K562 (cell line): ENCODE measurements around the gene CTDNEP1. TPM values are rescaled to one million over a fixed set of nuclear protein-coding genes. Genes with fewer than 3 reads are reported as not detected.

Experiments
- ATF4 ChIP-seq: fragments of 450-650 bp; formaldehyde crosslinking; IDR thresholded peaks from 2 replicates; pipeline ENCODE4 v1.4.0; 2022; ENCODE audit warnings: mild to moderate bottlenecking, moderate library complexity
- CCAR2 ChIP-seq: fragments of 200-400 bp; formaldehyde crosslinking; IDR thresholded peaks from 2 replicates; pipeline ENCODE4 v1.6.1; 2017; ENCODE audit warnings: mild to moderate bottlenecking, low read depth, low read length
- EWSR1 ChIP-seq: fragments of 450-650 bp; IDR thresholded peaks from 2 replicates; pipeline ENCODE4 v1.6.1; 2018; ENCODE audit warnings: borderline replicate concordance, mild to moderate bottlenecking, low read depth, moderate library complexity; ENCODE audit not compliant: partially characterized antibody
- HCFC1 ChIP-seq: IDR thresholded peaks from 2 replicates; pipeline ENCODE4 v1.6.1; 2012; ENCODE audit warnings: low read depth, low read length, improper control_type of control experiment
- HDAC2 ChIP-seq: fragments of 450-650 bp; IDR thresholded peaks from 2 replicates; pipeline ENCODE4 v1.6.1; 2016; ENCODE audit warnings: mild to moderate bottlenecking
- HMG20B ChIP-seq: fragments of 250-450 bp; sonication (Bioruptor Pico); IDR thresholded peaks from 2 replicates; pipeline ENCODE4 v1.5.0; 2021; ENCODE audit warnings: mild to moderate bottlenecking
- NFXL1 ChIP-seq: fragments of 450-650 bp; formaldehyde crosslinking; IDR thresholded peaks from 2 replicates; pipeline ENCODE4 v1.4.0; 2021; ENCODE audit warnings: mild to moderate bottlenecking
- NR2F6 ChIP-seq: fragments of 450-650 bp; formaldehyde crosslinking; IDR thresholded peaks from 2 replicates; pipeline ENCODE4 v1.4.0; 2020; ENCODE audit warnings: mild to moderate bottlenecking
- RNF219 ChIP-seq: fragments of 250-450 bp; sonication (Bioruptor Pico); IDR thresholded peaks from 2 replicates; pipeline ENCODE4 v1.5.0; 2022; ENCODE audit warnings: mild to moderate bottlenecking
- ZBTB1 ChIP-seq: sonication (generic); formaldehyde crosslinking; IDR thresholded peaks from 2 replicates; pipeline ENCODE4 v1.8.1; 2023; ENCODE audit warnings: missing genetic modification reagents, low read depth, mild to moderate bottlenecking, borderline replicate concordance
- ZNF253 ChIP-seq: fragments of 250-450 bp; sonication (Bioruptor Pico); conservative IDR thresholded peaks from 2 replicates; pipeline ENCODE4 v1.6.1; 2021; ENCODE audit warnings: mild to moderate bottlenecking
- ZNF518B ChIP-seq: fragments of 250-450 bp; sonication (Bioruptor Pico); IDR thresholded peaks from 2 replicates; pipeline ENCODE4 v1.5.0; 2021; ENCODE audit warnings: mild to moderate bottlenecking, moderate library complexity
- ZNF75A ChIP-seq: fragments of 450-650 bp; formaldehyde crosslinking; IDR thresholded peaks from 2 replicates; pipeline ENCODE4 v1.4.0; 2020; ENCODE audit warnings: mild to moderate bottlenecking
- ZNF780A ChIP-seq: fragments of 250-450 bp; sonication (Bioruptor Pico); IDR thresholded peaks from 2 replicates; pipeline ENCODE4 v1.5.0; 2021; ENCODE audit warnings: mild to moderate bottlenecking
- polyA plus RNA-seq, 8 experiments: library from polyadenylated mRNA; depleted of rRNA in 4 of 8; stranded (reverse) in 5 of 8; unstranded in 3 of 8; fragments of >200 nt; fragmentation: Nextera tagmentation in 2 of 8; fragmentation: Illumina TruSeq in 1 of 8; extraction: Ambion mirVana in 2 of 8; extraction: Trizol in 1 of 8; gene quantifications; 2 replicates each; pipeline versions ENCODE4 v1.2.1 to v1.2.3, GENCODE V29; 2011 to 2014; ENCODE audit warnings: inconsistent platforms in 1 of 8, missing spikeins in 1 of 8
- total RNA-seq, 7 experiments: library from RNA; depleted of rRNA in 6 of 7; stranded (reverse); fragments of >200 nt in 6 of 7; fragmentation: Illumina TruSeq in 2 of 7; extraction: Trizol in 2 of 7; gene quantifications; 2 replicates each; pipeline versions ENCODE4 v1.2.1 to v1.2.3, GENCODE V29; 2011 to 2021; ENCODE audit warnings: low replicate concordance in 1 of 7
- TF ChIP-seq, protein P1 (sequence below), 2 experiments: fragments of 150-350 bp in 1 of 2; IDR thresholded peaks; 2 replicates each; pipeline ENCODE4 v1.6.1; 2012 to 2016; ENCODE audit warnings: low read depth in 2 of 2, low read length in 2 of 2, mild to moderate bottlenecking in 1 of 2, moderate library complexity in 1 of 2
- TF ChIP-seq, protein P2 (sequence below): fragments of 250-450 bp; sonication (Bioruptor Pico); IDR thresholded peaks from 2 replicates; pipeline ENCODE4 v1.5.0; 2020; ENCODE audit warnings: mild to moderate bottlenecking, borderline replicate concordance

CTDNEP1 gene
- total and polyA plus RNA-seq, 9 of the 15 experiments (the other 6 are each of a cell fraction or from before 2014, with no cell fraction given), result 10.7 to 150 (median 28.5) TPM

GRCh38 chr17:7280519-7281073 is 29.1 kb upstream of the CTDNEP1 start (continued):
- no peak for TF ChIP-seq ZNF518B (CRISPR knock-in tag)
- TF ChIP-seq, protein P1, sequence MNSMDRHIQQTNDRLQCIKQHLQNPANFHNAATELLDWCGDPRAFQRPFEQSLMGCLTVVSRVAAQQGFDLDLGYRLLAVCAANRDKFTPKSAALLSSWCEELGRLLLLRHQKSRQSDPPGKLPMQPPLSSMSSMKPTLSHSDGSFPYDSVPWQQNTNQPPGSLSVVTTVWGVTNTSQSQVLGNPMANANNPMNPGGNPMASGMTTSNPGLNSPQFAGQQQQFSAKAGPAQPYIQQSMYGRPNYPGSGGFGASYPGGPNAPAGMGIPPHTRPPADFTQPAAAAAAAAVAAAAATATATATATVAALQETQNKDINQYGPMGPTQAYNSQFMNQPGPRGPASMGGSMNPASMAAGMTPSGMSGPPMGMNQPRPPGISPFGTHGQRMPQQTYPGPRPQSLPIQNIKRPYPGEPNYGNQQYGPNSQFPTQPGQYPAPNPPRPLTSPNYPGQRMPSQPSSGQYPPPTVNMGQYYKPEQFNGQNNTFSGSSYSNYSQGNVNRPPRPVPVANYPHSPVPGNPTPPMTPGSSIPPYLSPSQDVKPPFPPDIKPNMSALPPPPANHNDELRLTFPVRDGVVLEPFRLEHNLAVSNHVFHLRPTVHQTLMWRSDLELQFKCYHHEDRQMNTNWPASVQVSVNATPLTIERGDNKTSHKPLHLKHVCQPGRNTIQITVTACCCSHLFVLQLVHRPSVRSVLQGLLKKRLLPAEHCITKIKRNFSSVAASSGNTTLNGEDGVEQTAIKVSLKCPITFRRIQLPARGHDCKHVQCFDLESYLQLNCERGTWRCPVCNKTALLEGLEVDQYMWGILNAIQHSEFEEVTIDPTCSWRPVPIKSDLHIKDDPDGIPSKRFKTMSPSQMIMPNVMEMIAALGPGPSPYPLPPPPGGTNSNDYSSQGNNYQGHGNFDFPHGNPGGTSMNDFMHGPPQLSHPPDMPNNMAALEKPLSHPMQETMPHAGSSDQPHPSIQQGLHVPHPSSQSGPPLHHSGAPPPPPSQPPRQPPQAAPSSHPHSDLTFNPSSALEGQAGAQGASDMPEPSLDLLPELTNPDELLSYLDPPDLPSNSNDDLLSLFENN (IDR thresholded peaks at IDR 0.05; ENCODE audit: low read depth in 2 of 2, low read length in 2 of 2), result no peak
- TF ChIP-seq HCFC1, result no peak
- no peak for TF ChIP-seq HDAC2
- no peak for TF ChIP-seq ZNF253 (CRISPR knock-in tag)
- TF ChIP-seq HMG20B (CRISPR knock-in tag), result no peak
- no peak for TF ChIP-seq NFXL1 (CRISPR knock-in tag)
- TF ChIP-seq RNF219 (CRISPR knock-in tag), result no peak
- TF ChIP-seq EWSR1, result no peak
- no peak for TF ChIP-seq ZBTB1 (CRISPR knock-in tag)
- TF ChIP-seq NR2F6, result no peak
- no peak for TF ChIP-seq ZNF780A (CRISPR knock-in tag)
- TF ChIP-seq ZNF75A (CRISPR knock-in tag), result no peak
- TF ChIP-seq, protein P2, sequence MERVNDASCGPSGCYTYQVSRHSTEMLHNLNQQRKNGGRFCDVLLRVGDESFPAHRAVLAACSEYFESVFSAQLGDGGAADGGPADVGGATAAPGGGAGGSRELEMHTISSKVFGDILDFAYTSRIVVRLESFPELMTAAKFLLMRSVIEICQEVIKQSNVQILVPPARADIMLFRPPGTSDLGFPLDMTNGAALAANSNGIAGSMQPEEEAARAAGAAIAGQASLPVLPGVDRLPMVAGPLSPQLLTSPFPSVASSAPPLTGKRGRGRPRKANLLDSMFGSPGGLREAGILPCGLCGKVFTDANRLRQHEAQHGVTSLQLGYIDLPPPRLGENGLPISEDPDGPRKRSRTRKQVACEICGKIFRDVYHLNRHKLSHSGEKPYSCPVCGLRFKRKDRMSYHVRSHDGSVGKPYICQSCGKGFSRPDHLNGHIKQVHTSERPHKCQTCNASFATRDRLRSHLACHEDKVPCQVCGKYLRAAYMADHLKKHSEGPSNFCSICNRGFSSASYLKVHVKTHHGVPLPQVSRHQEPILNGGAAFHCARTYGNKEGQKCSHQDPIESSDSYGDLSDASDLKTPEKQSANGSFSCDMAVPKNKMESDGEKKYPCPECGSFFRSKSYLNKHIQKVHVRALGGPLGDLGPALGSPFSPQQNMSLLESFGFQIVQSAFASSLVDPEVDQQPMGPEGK (CRISPR knock-in tag), result no peak
- no peak for TF ChIP-seq CCAR2
- TF ChIP-seq ATF4, result no peak
